ENCODE measurements around the gene CRNN.

The CRNN gene

DNA sequence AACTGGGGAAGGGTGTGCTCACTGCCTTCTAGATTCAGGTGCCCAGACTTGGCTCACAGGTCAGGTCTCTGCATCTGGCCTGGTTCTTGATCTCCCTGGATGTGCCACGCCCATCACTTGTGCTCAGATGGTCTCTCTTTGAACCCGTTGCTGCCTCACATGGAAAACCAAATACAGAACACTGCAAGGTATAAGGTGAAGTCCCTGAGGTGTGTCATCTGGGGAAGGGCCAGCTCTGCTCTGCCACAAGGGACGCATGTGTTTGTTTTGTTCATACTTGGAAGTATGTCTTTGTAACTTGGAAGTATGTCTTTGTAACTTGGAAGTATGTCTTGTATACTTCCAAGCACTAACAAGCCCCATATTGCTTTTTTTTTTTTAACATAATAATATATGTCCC is 13.4 kb upstream of the CRNN start:
- TF ChIP-seq, protein P1, sequence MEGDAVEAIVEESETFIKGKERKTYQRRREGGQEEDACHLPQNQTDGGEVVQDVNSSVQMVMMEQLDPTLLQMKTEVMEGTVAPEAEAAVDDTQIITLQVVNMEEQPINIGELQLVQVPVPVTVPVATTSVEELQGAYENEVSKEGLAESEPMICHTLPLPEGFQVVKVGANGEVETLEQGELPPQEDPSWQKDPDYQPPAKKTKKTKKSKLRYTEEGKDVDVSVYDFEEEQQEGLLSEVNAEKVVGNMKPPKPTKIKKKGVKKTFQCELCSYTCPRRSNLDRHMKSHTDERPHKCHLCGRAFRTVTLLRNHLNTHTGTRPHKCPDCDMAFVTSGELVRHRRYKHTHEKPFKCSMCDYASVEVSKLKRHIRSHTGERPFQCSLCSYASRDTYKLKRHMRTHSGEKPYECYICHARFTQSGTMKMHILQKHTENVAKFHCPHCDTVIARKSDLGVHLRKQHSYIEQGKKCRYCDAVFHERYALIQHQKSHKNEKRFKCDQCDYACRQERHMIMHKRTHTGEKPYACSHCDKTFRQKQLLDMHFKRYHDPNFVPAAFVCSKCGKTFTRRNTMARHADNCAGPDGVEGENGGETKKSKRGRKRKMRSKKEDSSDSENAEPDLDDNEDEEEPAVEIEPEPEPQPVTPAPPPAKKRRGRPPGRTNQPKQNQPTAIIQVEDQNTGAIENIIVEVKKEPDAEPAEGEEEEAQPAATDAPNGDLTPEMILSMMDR (IDR thresholded peaks at IDR 0.05), result no peak

DNA sequence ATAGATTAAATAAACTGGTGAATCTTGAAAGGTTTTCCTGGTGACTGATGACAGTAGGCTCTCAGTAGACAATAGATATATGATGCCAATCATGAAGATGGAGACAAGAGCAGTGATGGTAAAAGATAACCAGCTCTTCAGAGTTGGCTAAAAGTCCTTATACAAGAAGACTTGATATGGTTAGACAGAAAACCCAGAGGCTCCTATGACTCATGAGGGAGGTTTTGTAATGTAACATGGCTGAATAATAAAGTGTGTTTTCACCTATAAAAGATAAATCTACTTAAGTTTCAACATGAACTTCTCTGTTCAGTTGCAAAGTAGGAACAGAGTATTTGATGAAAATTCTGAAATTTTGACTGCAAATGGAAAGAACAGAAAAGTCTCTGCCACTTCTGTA is 12.7 kb upstream of the CRNN start:
- TF ChIP-seq, protein P1 (IDR thresholded peaks at IDR 0.05), result no peak
- no peak overlapping the region for H3K4me3 ChIP-seq
- H3K27ac ChIP-seq, result no peak overlapping the region
- no peak for DNase-seq (ENCODE audit: low spot score)

More for the DNA sequence above, 13.4 kb upstream of the CRNN start:
- H3K27ac ChIP-seq, result no peak overlapping the region
- DNase-seq (ENCODE audit: low spot score), result no peak
- H3K4me3 ChIP-seq, result no peak overlapping the region

- TF ChIP-seq, protein P1 (IDR thresholded peaks at IDR 0.05), result no peak
- DNase-seq (ENCODE audit: low spot score), result no peak
- Histone ChIP-seq H3K4me3 (no peak overlapping the region), H3K27ac (no peak overlapping the region)
Measured at GRCh38 chr1:152419917-152420316, 5.9 kb upstream of the CRNN start.

DNA sequence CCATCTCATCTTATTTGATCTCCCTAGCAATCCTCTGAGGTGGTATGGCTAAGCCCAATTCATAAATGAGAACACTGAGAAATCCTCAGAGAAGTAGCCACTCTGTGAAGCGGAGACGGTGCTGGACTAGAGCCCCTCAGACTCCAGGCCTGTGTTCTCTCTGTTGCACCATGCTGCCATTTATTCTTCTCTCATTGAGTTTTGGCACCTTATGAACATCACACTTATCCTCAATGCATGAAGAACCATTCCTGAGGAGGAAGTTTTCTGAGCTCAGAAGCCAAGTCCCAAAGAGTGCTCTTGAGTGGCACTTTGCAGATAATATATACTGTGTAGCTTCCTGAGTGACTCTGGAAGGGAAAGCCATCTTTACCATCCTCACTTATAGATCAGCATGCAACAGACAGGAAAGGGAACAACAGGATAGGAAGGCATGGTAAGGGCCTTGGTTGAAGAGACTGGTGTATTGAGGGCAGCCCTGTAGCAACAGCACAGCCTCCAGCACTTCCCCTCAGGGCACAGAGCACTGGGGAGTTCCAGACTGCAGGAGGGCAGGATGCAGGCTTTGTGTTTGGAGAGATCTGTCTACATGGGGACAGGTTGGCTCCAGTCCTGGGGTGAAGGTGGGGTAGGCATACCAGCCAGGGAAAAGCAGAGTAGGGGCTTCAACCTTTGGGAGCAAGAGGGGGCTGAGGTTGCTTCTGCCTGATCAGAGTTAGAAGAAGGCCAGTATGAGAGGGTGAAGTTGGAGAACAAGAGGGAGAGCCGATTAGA is 1.6 kb upstream of the CRNN start:
- Histone ChIP-seq H3K27ac (no peak overlapping the region), H3K4me3 (no peak overlapping the region)
- DNase-seq (ENCODE audit: low spot score), result no peak
- TF ChIP-seq, protein P1 (IDR thresholded peaks at IDR 0.05), result no peak

GRCh38 chr1:152412756-152413155 is 1.3 kb downstream of the CRNN start:
- DNase-seq (ENCODE audit: low spot score), result no peak
- Histone ChIP-seq H3K4me3 (no peak overlapping the region), H3K27ac (no peak overlapping the region)
- TF ChIP-seq, protein P1 (IDR thresholded peaks at IDR 0.05), result no peak

GRCh38 chr1:152411134-152411533 is 2.9 kb downstream of the CRNN start:
- H3K27ac ChIP-seq, result no peak overlapping the region
- no peak for DNase-seq (ENCODE audit: low spot score)
- H3K4me3 ChIP-seq, result no peak overlapping the region
- TF ChIP-seq, protein P1 (IDR thresholded peaks at IDR 0.05), result no peak

DNA sequence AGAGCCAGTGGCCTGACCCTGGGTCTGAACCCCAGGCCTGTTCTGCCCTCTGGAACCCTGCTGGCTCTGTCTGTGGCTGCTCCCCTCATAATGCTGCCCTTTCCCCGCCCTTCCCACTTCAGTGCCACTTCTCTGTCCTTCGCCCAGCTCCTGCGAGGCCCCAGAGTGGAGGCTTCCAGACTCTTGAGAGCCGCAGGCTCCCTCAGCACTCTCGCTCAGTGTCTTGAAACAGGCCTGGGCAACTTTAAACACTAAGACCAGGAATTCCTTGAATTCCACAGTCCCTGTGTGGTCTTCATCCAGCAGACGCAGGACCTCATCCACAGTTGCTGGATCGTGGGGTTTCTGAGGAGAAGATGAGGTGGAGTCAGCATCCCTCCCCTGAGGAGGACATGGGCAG is 3.5 kb downstream of the CRNN start:
- no peak overlapping the region for H3K4me3 ChIP-seq
- H3K27ac ChIP-seq, result no peak overlapping the region
- TF ChIP-seq, protein P1 (IDR thresholded peaks at IDR 0.05), result no peak
- DNase-seq (ENCODE audit: low spot score), result no peak
